HEK293T (cell line): ENCODE data around the gene TULP3.

Experiments used
- ARNT ChIP-seq: fragments of 450-650 bp; IDR thresholded peaks from 2 replicates; pipeline ENCODE4 v1.6.1; 2017; ENCODE audit warnings: mild to moderate bottlenecking
- BHLHE40 ChIP-seq: fragments of 450-650 bp; IDR thresholded peaks from 2 replicates; pipeline ENCODE4 v1.6.1; 2016; ENCODE audit warnings: mild to moderate bottlenecking, moderate library complexity, borderline replicate concordance
- CTBP1 ChIP-seq: fragments of 450-650 bp; IDR thresholded peaks from 2 replicates; pipeline ENCODE4 v1.6.1; 2016; ENCODE audit warnings: borderline replicate concordance
- ELF4 ChIP-seq: fragments of 450-650 bp; IDR thresholded peaks from 2 replicates; pipeline ENCODE4 v1.6.1; 2017; ENCODE audit warnings: antibody characterized with exemption
- FOXA1 ChIP-seq: fragments of 450-650 bp; IDR thresholded peaks from 2 replicates; pipeline ENCODE4 v1.6.1; 2016; ENCODE audit warnings: mild to moderate bottlenecking
- FOXK2 ChIP-seq: fragments of 450-650 bp; IDR thresholded peaks from 2 replicates; pipeline ENCODE4 v1.6.1; 2016; ENCODE audit warnings: mild to moderate bottlenecking
- FOXM1 ChIP-seq: fragments of 450-650 bp; IDR thresholded peaks from 2 replicates; pipeline ENCODE4 v1.6.1; 2017; ENCODE audit warnings: mild to moderate bottlenecking, borderline replicate concordance
- HDGF ChIP-seq: fragments of 450-650 bp; IDR thresholded peaks from 2 replicates; pipeline ENCODE4 v1.6.1; 2017; ENCODE audit warnings: antibody characterized with exemption, borderline replicate concordance
- L3MBTL2 ChIP-seq: fragments of 450-650 bp; conservative IDR thresholded peaks from 2 replicates; pipeline ENCODE4 v1.6.1; 2016; ENCODE audit warnings: mild to moderate bottlenecking
- TARDBP ChIP-seq: fragments of 450-650 bp; IDR thresholded peaks from 2 replicates; pipeline ENCODE4 v1.6.1; 2016
- TF ChIP-seq, protein P1 (sequence below): fragments of 450-650 bp; IDR thresholded peaks from 2 replicates; pipeline ENCODE4 v1.6.1; 2016

- no peak for TF ChIP-seq HDGF
- TF ChIP-seq TARDBP: no peak
- TF ChIP-seq FOXK2: no peak
- no peak for TF ChIP-seq ARNT
- no peak for TF ChIP-seq BHLHE40
- no peak for TF ChIP-seq ELF4
- TF ChIP-seq L3MBTL2: no peak
- TF ChIP-seq FOXM1: no peak
- TF ChIP-seq, protein P1, sequence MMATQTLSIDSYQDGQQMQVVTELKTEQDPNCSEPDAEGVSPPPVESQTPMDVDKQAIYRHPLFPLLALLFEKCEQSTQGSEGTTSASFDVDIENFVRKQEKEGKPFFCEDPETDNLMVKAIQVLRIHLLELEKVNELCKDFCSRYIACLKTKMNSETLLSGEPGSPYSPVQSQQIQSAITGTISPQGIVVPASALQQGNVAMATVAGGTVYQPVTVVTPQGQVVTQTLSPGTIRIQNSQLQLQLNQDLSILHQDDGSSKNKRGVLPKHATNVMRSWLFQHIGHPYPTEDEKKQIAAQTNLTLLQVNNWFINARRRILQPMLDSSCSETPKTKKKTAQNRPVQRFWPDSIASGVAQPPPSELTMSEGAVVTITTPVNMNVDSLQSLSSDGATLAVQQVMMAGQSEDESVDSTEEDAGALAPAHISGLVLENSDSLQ: no peak
- TF ChIP-seq FOXA1: no peak
- no peak for TF ChIP-seq CTBP1
These were observed 28.6 kb downstream of the TULP3 start for GRCh38 chr12:2919249-2919648.
